IMR-90 (cell line): ENCODE data around the gene FOXP1. TPM values are rescaled to one million over a fixed set of nuclear protein-coding genes. Genes with fewer than 3 reads are reported as not detected.

ENCODE experiments used
- ATAC-seq: fragments of 200-7000 bp; cut with Tn5 transposase; 2 replicates; pipeline ENCODE4 v1.9.1; 2020; ENCODE audit warnings: low read depth, mild to moderate bottlenecking, moderate library complexity
- BruUV-seq: library from RNA; stranded (reverse); fragments of 400-500 nt; replicated peaks from 2 replicates; lab custom pipeline; 2021; lab: Mats Ljungman, UMichigan
- CTCF ChIA-PET: fragments of 300-600 bp; formaldehyde crosslinking; extraction: SDS; loops from one replicate; lab custom pipeline; 2021; ENCODE audit warnings: antibody characterized with exemption; lab: Yijun Ruan, JAX
- POLR2A ChIA-PET: fragments of 300-600 bp; sonication (Branson Sonifier 250); formaldehyde crosslinking; loops from one replicate; lab custom pipeline; 2022; ENCODE audit warnings: antibody characterized with exemption; ENCODE audit not compliant: unreplicated experiment; lab: Charles Lee
- DNase-seq: peaks from one replicate; pipeline ENCODE4 v3.0.0; 2013
- H2AFZ ChIP-seq: replicated peaks from 2 replicates; pipeline ENCODE3; 2013; ENCODE audit warnings: low read length, mild to moderate bottlenecking; ENCODE audit not compliant: poor library complexity
- H2AK5ac ChIP-seq: 2 replicates; pipeline ENCODE4 v1.6.1; 2013; ENCODE audit warnings: low read depth, low read length, inconsistent platforms
- H2AK9ac ChIP-seq: replicated peaks from 2 replicates; pipeline ENCODE3; 2013; ENCODE audit warnings: mild to moderate bottlenecking, low read depth, low read length, moderate library complexity; ENCODE audit not compliant: poor library complexity
- H2BK120ac ChIP-seq: 2 replicates; pipeline ENCODE4 v1.6.1; 2013; ENCODE audit warnings: low read depth, low read length, inconsistent platforms
- H2BK15ac ChIP-seq: 3 replicates; pipeline ENCODE4 v1.6.1; 2013; ENCODE audit warnings: low read depth, low read length, inconsistent platforms
- H2BK20ac ChIP-seq: 2 replicates; pipeline ENCODE4 v1.6.1; 2013; ENCODE audit warnings: low read depth, mild to moderate bottlenecking, inconsistent platforms, low read length, moderate library complexity
- H2BK5ac ChIP-seq: 2 replicates; pipeline ENCODE4 v1.6.1; 2013; ENCODE audit warnings: mild to moderate bottlenecking, low read depth, low read length, inconsistent platforms; ENCODE audit not compliant: poor library complexity, severe bottlenecking
- H3K14ac ChIP-seq: replicated peaks from 2 replicates; pipeline ENCODE4 v1.6.1; 2013; ENCODE audit warnings: low read depth, low read length, inconsistent platforms
- H3K18ac ChIP-seq: 2 replicates; pipeline ENCODE4 v1.6.1; 2013; ENCODE audit warnings: low read depth, low read length, control low read depth
- H3K23ac ChIP-seq: 2 replicates; pipeline ENCODE4 v1.6.1; 2013; ENCODE audit warnings: low read depth, low read length, inconsistent platforms
- H3K27ac ChIP-seq: 2 replicates; pipeline ENCODE4 v1.5.1; 2013; ENCODE audit warnings: mild to moderate bottlenecking, control low read depth, low read length; ENCODE audit not compliant: insufficient read depth
- H3K27me3 ChIP-seq: 2 replicates; pipeline ENCODE4 v1.6.1; 2013; ENCODE audit warnings: low read length; ENCODE audit not compliant: control insufficient read depth, insufficient read depth
- H3K36me3 ChIP-seq: 2 replicates; pipeline ENCODE4 v1.6.1; 2013; ENCODE audit warnings: low read length, mixed read lengths; ENCODE audit not compliant: control insufficient read depth, insufficient read depth
- H3K4ac ChIP-seq: 2 replicates; pipeline ENCODE4 v1.6.1; 2013; ENCODE audit warnings: low read depth, low read length, inconsistent platforms
- H3K4me1 ChIP-seq: 2 replicates; pipeline ENCODE4 v1.6.1; 2013; ENCODE audit warnings: low read length, mixed read lengths; ENCODE audit not compliant: control insufficient read depth, insufficient read depth
- H3K4me2 ChIP-seq: 2 replicates; pipeline ENCODE4 v1.6.1; 2013; ENCODE audit warnings: low read depth, mild to moderate bottlenecking, control low read depth, low read length, moderate library complexity
- H3K4me3 ChIP-seq: 2 replicates; pipeline ENCODE4 v1.5.1; 2013; ENCODE audit warnings: low read depth, mild to moderate bottlenecking, control low read depth, low read length, moderate library complexity; ENCODE audit not compliant: insufficient read depth
- H3K56ac ChIP-seq: 2 replicates; pipeline ENCODE4 v1.6.1; 2013; ENCODE audit warnings: low read length, inconsistent platforms; ENCODE audit not compliant: insufficient read depth; ENCODE audit errors: extremely low read depth
- H3K79me1 ChIP-seq, 2 experiments: 2 replicates each; pipeline ENCODE4 v1.6.1; 2013; ENCODE audit warnings: low read length in 2 of 2, inconsistent platforms in 1 of 2, low read depth in 1 of 2
- H3K9ac ChIP-seq: 2 replicates; pipeline ENCODE4 v1.6.1; 2013; ENCODE audit warnings: low read depth, low read length, control low read depth
- H3K9me1 ChIP-seq: 2 replicates; pipeline ENCODE4 v1.6.1; 2013; ENCODE audit warnings: low read length, inconsistent platforms; ENCODE audit not compliant: insufficient read depth
- H3K9me3 ChIP-seq: 2 replicates; pipeline ENCODE4 v1.6.1; 2013; ENCODE audit warnings: low read length; ENCODE audit not compliant: control insufficient read depth, insufficient read depth
- H4K20me1 ChIP-seq: 2 replicates; pipeline ENCODE4 v1.6.1; 2013; ENCODE audit warnings: low read length, inconsistent platforms; ENCODE audit not compliant: insufficient read depth
- H4K5ac ChIP-seq: 2 replicates; pipeline ENCODE4 v1.6.1; 2013; ENCODE audit warnings: mild to moderate bottlenecking, low read depth, low read length, control low read depth
- H4K8ac ChIP-seq, 2 experiments: 2 replicates each; pipeline ENCODE4 v1.6.1; 2013; ENCODE audit warnings: low read depth in 2 of 2, low read length in 2 of 2, control low read depth in 1 of 2, inconsistent platforms in 1 of 2
- H4K91ac ChIP-seq: 2 replicates; pipeline ENCODE4 v1.6.1; 2013; ENCODE audit warnings: low read depth, low read length, inconsistent platforms; ENCODE audit not compliant: insufficient read depth
- CHD1 ChIP-seq: IDR thresholded peaks from 2 replicates; pipeline ENCODE4 v1.6.1; 2012; ENCODE audit warnings: low read depth, low read length, improper control_type of control experiment
- ELK1 ChIP-seq: fragments of 150-350 bp; IDR thresholded peaks from 2 replicates; pipeline ENCODE4 v1.6.1; 2016; ENCODE audit warnings: low read depth, mild to moderate bottlenecking, low read length, moderate library complexity, borderline replicate concordance
- MAFK ChIP-seq: IDR thresholded peaks from 2 replicates; pipeline ENCODE4 v1.6.1; 2012; ENCODE audit warnings: low read depth, low read length, improper control_type of control experiment
- RCOR1 ChIP-seq: IDR thresholded peaks from 2 replicates; pipeline ENCODE4 v1.6.1; 2012; ENCODE audit warnings: mild to moderate bottlenecking, low read length, improper control_type of control experiment; ENCODE audit not compliant: insufficient replicate concordance
- SMC3 ChIP-seq: fragments of 150-350 bp; IDR thresholded peaks from 2 replicates; pipeline ENCODE4 v1.6.1; 2016; ENCODE audit warnings: low read depth, mild to moderate bottlenecking, antibody characterized with exemption, low read length, moderate library complexity
- WGBS, 2 experiments: methylation state at CpG; one replicate each; pipeline versions ENCODE4 v1.1.5 to v1.1.7; 2013; ENCODE audit warnings: missing lambda C conversion rate in 2 of 2; ENCODE audit not compliant: insufficient read length in 1 of 2; ENCODE audit errors: extremely low coverage in 2 of 2; 5-methylcytosine and 5-hydroxymethylcytosine counted together
- dilution Hi-C: fragments of 300-500 bp; cut with HindIII; formaldehyde crosslinking; loops from one replicate; pipeline ENCODE4 v1.14.3; 2018; ENCODE audit warnings: low sequenced_read_pairs; ENCODE audit not compliant: unreplicated experiment
- in situ Hi-C: fragments of 300-500 bp; cut with MboI; formaldehyde crosslinking; loops from 3 replicates; pipeline ENCODE4 v1.14.3; 2019; ENCODE audit warnings: low sequenced_read_pairs, inconsistent platforms, mixed read lengths
- intact Hi-C: fragments of 100-400 bp; cut with micrococcal nuclease; formaldehyde crosslinking; loops from 2 replicates; pipeline ENCODE4 v1.10.0; 2022
- polyA plus RNA-seq, 3 experiments: library from polyadenylated mRNA; depleted of rRNA; stranded (reverse); fragments of >200 nt; gene quantifications; 2 replicates each; pipeline ENCODE4 v1.2.3, GENCODE V29; 2012; ENCODE audit warnings: low replicate concordance in 1 of 3
- total RNA-seq: library from RNA; depleted of rRNA; stranded (reverse); fragments of >200 nt; gene quantifications from 2 replicates; pipeline ENCODE4 v1.2.3, GENCODE V29; 2012

FOXP1 gene
- total and polyA plus RNA-seq, 2 of the 4 experiments (the other 2 are of a cell fraction): 37.0 to 132 TPM

GRCh38 chr3:71265365-71265915 lies 318.1 kb downstream of the FOXP1 start:
- no peak for ATAC-seq
- ChIA-PET POLR2A (interaction anchor here (0.6 kb wide), 1 partner anchor 17 kb away, joined by 3 read pairs; no protein-coding TSS in a partner anchor), CTCF (interaction anchor here (1.4 kb wide), 1 partner anchor 13 kb away, joined by 4 read pairs; no protein-coding TSS in a partner anchor)

More at GRCh38 chr3:71265365-71265915, 318.1 kb downstream of the FOXP1 start:
- no peak overlapping the region for H3K4me3 ChIP-seq
- 100% methylated on average over 1 of the region's 9 CpGs; no CpG with 5 or more reads in 1 of the 2 experiments for WGBS, 2 experiments
- intact Hi-C loops: no loop called here
- H2AK9ac ChIP-seq: no peak overlapping the region
- no peak for DNase-seq
- H3K4me1 ChIP-seq: no peaks in the 10 kb centered on the region
- dilution Hi-C loops: no loop called here
- H2BK20ac ChIP-seq: no peak overlapping the region
- no peak overlapping the region for H4K8ac ChIP-seq
- H3K9me3 ChIP-seq: no peaks in the 10 kb centered on the region
- in situ Hi-C loops: no loop called here
- no peak overlapping the region for H3K14ac ChIP-seq
- H4K5ac ChIP-seq: no peak overlapping the region
- no peak overlapping the region for H3K27ac ChIP-seq
- BruUV-seq: no TSS peak
- no peaks in the 10 kb centered on the region for H3K9me1 ChIP-seq
- H3K36me3 ChIP-seq: no peaks in the 10 kb centered on the region
- H4K91ac ChIP-seq: no peak overlapping the region
- no peaks in the 10 kb centered on the region for H4K20me1 ChIP-seq
- TF ChIP-seq SMC3: no peak
- TF ChIP-seq MAFK: no peak
- no peak for TF ChIP-seq ELK1
- TF ChIP-seq RCOR1: no peak
- no peak for TF ChIP-seq CHD1
- no peak overlapping the region for H3K23ac ChIP-seq
- H2AFZ ChIP-seq: no peak overlapping the region
- no peak overlapping the region for H2BK15ac ChIP-seq
- no peak overlapping the region for H2BK5ac ChIP-seq
- peaks cover 3 to 9% of the 10 kb centered on the region in 2 experiments; a peak in 3 of 4 replicates for H3K79me1 ChIP-seq
- H3K27me3 ChIP-seq: no peaks in the 10 kb centered on the region
- no peak overlapping the region for H3K4me2 ChIP-seq
- no peak overlapping the region for H3K9ac ChIP-seq
- no peak overlapping the region for H2AK5ac ChIP-seq
- H3K56ac ChIP-seq: no peak overlapping the region
- no peak overlapping the region; the same call in 1 of the 2 replicates for H3K18ac ChIP-seq
- no peak overlapping the region for H2BK120ac ChIP-seq
- no peak overlapping the region for H3K4ac ChIP-seq
